NB4 (cell line): ENCODE results near the gene HBZ.
"Not testable (repeated sequence)": the region's sequence is repeated elsewhere in the genome, so short reads cannot be mapped to it uniquely, and the experiment has no call there.

ENCODE experiments used
- DNase-seq: peaks from one replicate; pipeline ENCODE4 v3.0.0; 2010; ENCODE audit warnings: low read depth
- H3K4me3 ChIP-seq: one replicate; pipeline ENCODE4 v1.5.1; 2011; ENCODE audit warnings: mild to moderate bottlenecking, low read depth, low read length, moderate library complexity
- MYC ChIP-seq: IDR thresholded peaks from 2 replicates; pipeline ENCODE4 v1.6.1; 2011; ENCODE audit warnings: low read depth, low read length
- POLR2A ChIP-seq: IDR thresholded peaks from 2 replicates; pipeline ENCODE4 v1.6.1; 2011; ENCODE audit warnings: mild to moderate bottlenecking; ENCODE audit not compliant: insufficient read length; ENCODE audit errors: extremely low read depth
- TF ChIP-seq, protein P1 (sequence below): IDR thresholded peaks from one replicate; pipeline ENCODE4 v1.5.1; 2012; ENCODE audit warnings: low read depth, low read length
- TF ChIP-seq, protein P2 (sequence below): IDR thresholded peaks from 2 replicates; pipeline ENCODE4 v1.6.1; 2011; ENCODE audit warnings: low read depth, low read length

The HBZ gene

DNA sequence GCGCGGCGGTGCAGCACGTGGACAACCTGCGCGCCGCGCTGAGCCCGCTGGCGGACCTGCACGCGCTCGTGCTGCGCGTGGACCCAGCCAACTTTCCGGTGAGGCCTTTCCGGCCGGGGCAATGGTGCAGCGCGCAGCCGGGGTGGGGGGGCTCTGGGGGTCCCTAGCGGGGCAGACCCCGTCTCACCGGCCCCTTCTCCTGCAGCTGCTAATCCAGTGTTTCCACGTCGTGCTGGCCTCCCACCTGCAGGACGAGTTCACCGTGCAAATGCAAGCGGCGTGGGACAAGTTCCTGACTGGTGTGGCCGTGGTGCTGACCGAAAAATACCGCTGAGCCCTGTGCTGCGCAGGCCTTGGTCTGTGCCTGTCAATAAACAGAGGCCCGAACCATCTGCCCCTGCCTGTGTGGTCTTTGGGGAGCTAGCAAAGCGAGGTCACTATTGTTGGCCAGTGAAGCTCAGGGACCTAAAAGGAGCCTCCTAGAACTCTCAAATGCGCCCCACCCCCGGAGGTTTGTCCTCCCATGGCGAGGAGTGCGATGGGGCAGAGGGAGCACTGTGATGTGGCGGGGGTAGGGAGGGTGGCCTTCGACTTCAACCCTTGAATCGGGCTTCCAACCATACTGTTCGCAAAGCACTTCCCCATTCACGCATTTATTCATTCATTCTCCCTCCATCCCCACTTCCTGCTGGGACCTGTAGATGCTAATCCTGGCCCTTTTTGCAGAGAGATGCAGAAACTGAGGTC, 14.1 kb downstream of the HBZ start:
- no peak for DNase-seq
- no peak overlapping the region for H3K4me3 ChIP-seq
- TF ChIP-seq, protein P1, sequence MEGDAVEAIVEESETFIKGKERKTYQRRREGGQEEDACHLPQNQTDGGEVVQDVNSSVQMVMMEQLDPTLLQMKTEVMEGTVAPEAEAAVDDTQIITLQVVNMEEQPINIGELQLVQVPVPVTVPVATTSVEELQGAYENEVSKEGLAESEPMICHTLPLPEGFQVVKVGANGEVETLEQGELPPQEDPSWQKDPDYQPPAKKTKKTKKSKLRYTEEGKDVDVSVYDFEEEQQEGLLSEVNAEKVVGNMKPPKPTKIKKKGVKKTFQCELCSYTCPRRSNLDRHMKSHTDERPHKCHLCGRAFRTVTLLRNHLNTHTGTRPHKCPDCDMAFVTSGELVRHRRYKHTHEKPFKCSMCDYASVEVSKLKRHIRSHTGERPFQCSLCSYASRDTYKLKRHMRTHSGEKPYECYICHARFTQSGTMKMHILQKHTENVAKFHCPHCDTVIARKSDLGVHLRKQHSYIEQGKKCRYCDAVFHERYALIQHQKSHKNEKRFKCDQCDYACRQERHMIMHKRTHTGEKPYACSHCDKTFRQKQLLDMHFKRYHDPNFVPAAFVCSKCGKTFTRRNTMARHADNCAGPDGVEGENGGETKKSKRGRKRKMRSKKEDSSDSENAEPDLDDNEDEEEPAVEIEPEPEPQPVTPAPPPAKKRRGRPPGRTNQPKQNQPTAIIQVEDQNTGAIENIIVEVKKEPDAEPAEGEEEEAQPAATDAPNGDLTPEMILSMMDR: no peak
- TF ChIP-seq POLR2A: no peak
- TF ChIP-seq, protein P2, sequence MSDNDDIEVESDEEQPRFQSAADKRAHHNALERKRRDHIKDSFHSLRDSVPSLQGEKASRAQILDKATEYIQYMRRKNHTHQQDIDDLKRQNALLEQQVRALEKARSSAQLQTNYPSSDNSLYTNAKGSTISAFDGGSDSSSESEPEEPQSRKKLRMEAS: no peak
- no peak for TF ChIP-seq MYC

DNA sequence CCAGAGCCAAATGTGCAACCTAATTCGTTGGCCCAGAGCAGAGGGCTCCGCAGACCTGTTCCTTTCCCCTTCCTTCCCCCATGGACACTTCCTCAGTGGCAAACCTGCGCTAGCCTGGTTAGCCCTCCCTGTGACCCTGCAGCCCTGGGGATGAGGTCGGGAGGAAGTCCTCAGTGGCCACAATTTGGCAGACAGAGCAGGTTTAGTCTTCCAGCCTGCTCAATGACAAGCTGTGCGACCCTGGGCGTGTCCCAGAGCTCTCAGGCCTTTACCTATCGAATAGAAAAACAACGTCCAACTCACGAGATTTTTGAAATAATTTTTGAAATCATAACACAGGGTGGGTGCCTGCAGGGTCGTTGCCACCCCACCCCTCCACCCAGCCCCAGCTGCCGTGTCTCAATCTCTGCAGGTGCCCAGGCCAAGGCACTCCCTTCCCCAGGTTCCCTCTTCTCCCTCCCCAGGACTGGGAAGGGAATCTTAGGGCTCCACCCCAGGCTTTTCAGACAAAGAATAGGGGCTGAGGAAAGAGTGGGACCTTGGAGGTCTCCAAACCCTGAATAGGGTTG, 14.8 kb downstream of the HBZ start:
- no peak for DNase-seq
- no peak overlapping the region for H3K4me3 ChIP-seq
- TF ChIP-seq, protein P1: no peak
- TF ChIP-seq, protein P2: no peak
- TF ChIP-seq POLR2A (no peak), MYC (no peak)

DNA sequence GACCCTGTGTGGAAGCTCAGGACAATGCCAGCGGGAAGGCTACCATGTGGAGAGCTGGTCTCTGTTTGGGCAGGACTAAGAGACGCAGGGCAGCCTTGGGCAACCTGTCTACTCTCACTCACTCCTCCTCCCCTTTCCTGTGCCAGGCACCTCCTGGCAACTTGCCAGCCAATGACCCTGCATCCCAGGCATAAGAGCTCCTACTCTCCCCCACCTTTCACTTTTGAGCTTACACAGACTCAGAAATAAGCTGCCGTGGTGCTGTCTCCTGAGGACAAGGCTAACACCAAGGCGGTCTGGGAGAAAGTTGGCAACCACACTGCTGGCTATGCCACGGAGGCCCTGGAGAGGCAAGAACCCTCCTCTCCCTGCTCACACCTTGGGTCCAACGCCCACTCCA, 16.0 kb downstream of the HBZ start:
- H3K4me3 ChIP-seq: no peak overlapping the region
- DNase-seq: no peak
- TF ChIP-seq, protein P1: no peak

DNA sequence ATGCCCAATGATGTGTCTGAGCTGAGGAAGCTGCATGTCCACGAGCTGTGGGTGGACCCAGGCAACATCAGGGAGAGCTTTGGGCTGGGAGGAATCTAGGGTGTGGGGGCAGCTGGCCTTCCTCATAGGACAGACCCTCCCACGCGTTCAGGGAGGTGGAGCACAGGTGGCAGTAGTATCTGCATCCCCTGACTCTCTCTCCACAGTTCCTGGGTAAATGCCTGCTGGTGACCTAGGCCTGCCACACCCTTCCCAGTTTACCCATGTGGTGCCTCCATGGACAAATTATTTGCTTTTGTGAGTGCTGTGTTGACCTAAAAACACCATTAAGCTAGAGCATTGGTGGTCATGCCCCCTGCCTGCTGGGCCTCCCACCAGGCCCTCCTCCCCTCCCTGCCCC, 16.6 kb downstream of the HBZ start:
- no peak for DNase-seq
- no peak for TF ChIP-seq POLR2A
- TF ChIP-seq, protein P1: no peak
- TF ChIP-seq, protein P2: no peak
- no peak for TF ChIP-seq MYC
- no peak overlapping the region for H3K4me3 ChIP-seq

DNA sequence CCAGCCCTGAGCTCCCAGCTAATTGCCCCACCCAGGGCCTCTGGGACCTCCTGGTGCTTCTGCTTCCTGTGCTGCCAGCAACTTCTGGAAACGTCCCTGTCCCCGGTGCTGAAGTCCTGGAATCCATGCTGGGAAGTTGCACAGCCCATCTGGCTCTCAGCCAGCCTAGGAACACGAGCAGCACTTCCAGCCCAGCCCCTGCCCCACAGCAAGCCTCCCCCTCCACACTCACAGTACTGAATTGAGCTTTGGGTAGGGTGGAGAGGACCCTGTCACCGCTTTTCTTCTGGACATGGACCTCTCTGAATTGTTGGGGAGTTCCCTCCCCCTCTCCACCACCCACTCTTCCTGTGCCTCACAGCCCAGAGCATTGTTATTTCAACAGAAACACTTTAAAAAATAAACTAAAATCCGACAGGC, 17.7 kb downstream of the HBZ start:
- H3K4me3 ChIP-seq: not testable (repeated sequence)
- DNase-seq: peak; percentile 36

DNA sequence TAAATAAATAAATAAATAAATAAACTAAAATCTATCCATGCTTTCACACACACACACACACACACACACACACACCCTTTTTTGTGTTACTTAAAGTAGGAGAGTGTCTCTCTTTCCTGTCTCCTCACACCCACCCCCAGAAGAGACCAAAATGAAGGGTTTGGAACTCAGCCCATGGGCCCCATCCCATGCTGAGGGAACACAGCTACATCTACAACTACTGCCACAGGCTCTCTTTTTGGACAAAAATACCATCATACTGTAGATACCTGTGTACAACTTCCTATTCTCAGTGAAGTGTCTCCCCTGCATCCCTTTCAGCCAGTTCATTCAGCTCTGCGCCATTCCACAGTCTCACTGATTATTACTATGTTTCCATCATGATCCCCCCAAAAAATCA, 18.3 kb downstream of the HBZ start:
- DNase-seq: no peak
- H3K4me3 ChIP-seq: no peak overlapping the region
- TF ChIP-seq, protein P1: no peak
- TF ChIP-seq MYC (no peak), POLR2A (no peak)
- TF ChIP-seq, protein P2: no peak

DNA sequence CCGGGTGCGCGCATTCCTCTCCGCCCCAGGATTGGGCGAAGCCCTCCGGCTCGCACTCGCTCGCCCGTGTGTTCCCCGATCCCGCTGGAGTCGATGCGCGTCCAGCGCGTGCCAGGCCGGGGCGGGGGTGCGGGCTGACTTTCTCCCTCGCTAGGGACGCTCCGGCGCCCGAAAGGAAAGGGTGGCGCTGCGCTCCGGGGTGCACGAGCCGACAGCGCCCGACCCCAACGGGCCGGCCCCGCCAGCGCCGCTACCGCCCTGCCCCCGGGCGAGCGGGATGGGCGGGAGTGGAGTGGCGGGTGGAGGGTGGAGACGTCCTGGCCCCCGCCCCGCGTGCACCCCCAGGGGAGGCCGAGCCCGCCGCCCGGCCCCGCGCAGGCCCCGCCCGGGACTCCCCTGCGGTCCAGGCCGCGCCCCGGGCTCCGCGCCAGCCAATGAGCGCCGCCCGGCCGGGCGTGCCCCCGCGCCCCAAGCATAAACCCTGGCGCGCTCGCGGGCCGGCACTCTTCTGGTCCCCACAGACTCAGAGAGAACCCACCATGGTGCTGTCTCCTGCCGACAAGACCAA, 20.0 kb downstream of the HBZ start, which contains the start of gene HBA2:
Gene HBA2, plus strand, starts transcription at position 503 of the 568 bp plus-strand sequence. Its CDS starts 37 bp downstream, at position 540.
- not testable (repeated sequence) for H3K4me3 ChIP-seq, DNase-seq

DNA sequence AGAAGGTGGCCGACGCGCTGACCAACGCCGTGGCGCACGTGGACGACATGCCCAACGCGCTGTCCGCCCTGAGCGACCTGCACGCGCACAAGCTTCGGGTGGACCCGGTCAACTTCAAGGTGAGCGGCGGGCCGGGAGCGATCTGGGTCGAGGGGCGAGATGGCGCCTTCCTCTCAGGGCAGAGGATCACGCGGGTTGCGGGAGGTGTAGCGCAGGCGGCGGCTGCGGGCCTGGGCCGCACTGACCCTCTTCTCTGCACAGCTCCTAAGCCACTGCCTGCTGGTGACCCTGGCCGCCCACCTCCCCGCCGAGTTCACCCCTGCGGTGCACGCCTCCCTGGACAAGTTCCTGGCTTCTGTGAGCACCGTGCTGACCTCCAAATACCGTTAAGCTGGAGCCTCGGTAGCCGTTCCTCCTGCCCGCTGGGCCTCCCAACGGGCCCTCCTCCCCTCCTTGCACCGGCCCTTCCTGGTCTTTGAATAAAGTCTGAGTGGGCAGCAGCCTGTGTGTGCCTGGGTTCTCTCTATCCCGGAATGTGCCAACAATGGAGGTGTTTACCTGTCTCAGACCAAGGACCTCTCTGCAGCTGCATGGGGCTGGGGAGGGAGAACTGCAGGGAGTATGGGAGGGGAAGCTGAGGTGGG, 20.9 kb downstream of the HBZ start:
- not testable (repeated sequence) for DNase-seq, H3K4me3 ChIP-seq
